HG03045 (cell line): ENCODE results near the gene MPHOSPH10.
"Not testable (repeated sequence)": the region's sequence is repeated elsewhere in the genome, so short reads cannot be mapped to it uniquely, and the experiment has no call there.

Experiments
- ATAC-seq: cut with Tn5 transposase; IDR thresholded peaks from one replicate; pipeline ENCODE4 v1.9.1; 2021; ENCODE audit warnings: mild to moderate bottlenecking, moderate library complexity; ENCODE audit not compliant: unreplicated experiment

MPHOSPH10 gene

GRCh38 chr2:71157124-71157793, 26.8 kb downstream of the MPHOSPH10 start:
- ATAC-seq = no peak

- ATAC-seq = no peak
These were observed 36.4 kb downstream of the MPHOSPH10 start for GRCh38 chr2:71166812-71167211.

GRCh38 chr2:71173096-71173495, 42.7 kb downstream of the MPHOSPH10 start:
- no peak for ATAC-seq

GRCh38 chr2:71174207-71174606, 43.8 kb downstream of the MPHOSPH10 start:
- ATAC-seq = no peak

- ATAC-seq = not testable (repeated sequence)
These were observed 48.4 kb downstream of the MPHOSPH10 start for GRCh38 chr2:71178836-71179235.

- ATAC-seq = no peak
These were observed 50.9 kb downstream of the MPHOSPH10 start for GRCh38 chr2:71181316-71181715.

- ATAC-seq = not testable (repeated sequence)
These were observed 53.1 kb downstream of the MPHOSPH10 start for GRCh38 chr2:71183306-71184115.

GRCh38 chr2:71186973-71187372, 56.5 kb downstream of the MPHOSPH10 start:
- no peak for ATAC-seq

GRCh38 chr2:71187589-71187988, 57.2 kb downstream of the MPHOSPH10 start:
- ATAC-seq = no peak

GRCh38 chr2:71190656-71191569, 60.5 kb downstream of the MPHOSPH10 start:
- no peak for ATAC-seq

- no peak for ATAC-seq
These were observed 61.1 kb downstream of the MPHOSPH10 start for GRCh38 chr2:71191570-71191943.
